ENCODE measurements around the gene PTPRN2. TPM values are rescaled to one million over a fixed set of nuclear protein-coding genes. Genes with fewer than 3 reads are reported as not detected.

The PTPRN2 gene
- total and polyA plus RNA-seq, 2 of the 13 experiments (the other 11 are each of a cell fraction or from before 2014, with no cell fraction given): 2.5 to 24.2 TPM

- ATAC-seq (peak; percentile 38), FAIRE-seq (no peak), DNase-seq (ENCODE audit: low spot score) (no peak)
- ChIA-PET CTCF (ENCODE audit: low intra/inter-chr PET ratio, low total read pairs) (no interaction called here), POLR2A (no interaction called here)
- no peaks in the 10 kb centered on the region for H4K20me1 ChIP-seq (ENCODE audit: insufficient read depth, low read length)
- no peak overlapping the region for H3K4me2 ChIP-seq (ENCODE audit: low read depth, low read length)
- no peaks in the 10 kb centered on the region for H3K4me1 ChIP-seq (ENCODE audit: insufficient read depth, low read length)
- H3K9ac ChIP-seq (ENCODE audit: insufficient read depth, low read depth, low read length): no peak overlapping the region
- peaks cover 13 to 98% of the 10 kb centered on the region in 2 experiments for H3K27me3 ChIP-seq (ENCODE audit: control insufficient read depth in 1 of 2, insufficient read depth in 2 of 2, low read length in 2 of 2)
- no peaks in the 10 kb centered on the region for H3K36me3 ChIP-seq (replicated peaks in 1 of 2; ENCODE audit: control insufficient read depth in 1 of 2, insufficient read depth in 2 of 2, low read length in 2 of 2)
- H3K4me3 ChIP-seq (replicated peaks in 1 of 3; ENCODE audit: insufficient read depth in 1 of 3, low read depth in 2 of 3, low read length in 3 of 3): no peak overlapping the region
- H3K27ac ChIP-seq (ENCODE audit: extremely low read length, insufficient read depth, low read length): no peak overlapping the region
- in situ Hi-C loops (cut with HindIII; ENCODE audit: extremely low pct_ligation_motif_present, low pct_unique_long_range_greater_than_20kb): no loop called here
- H3K79me2 ChIP-seq (ENCODE audit: insufficient read depth, low read length): no peaks in the 10 kb centered on the region
- WGBS (ENCODE audit: low lambda C conversion rate): 37% methylated on average over 17 of the region's 32 CpGs
- intact Hi-C loops (cut with micrococcal nuclease; ENCODE audit: unreplicated experiment): no loop called here
- no peak overlapping the region for H2AFZ ChIP-seq (ENCODE audit: low read length)
- BruUV-seq (replicated peaks): no TSS peak
- H3K9me3 ChIP-seq (ENCODE audit: low read length): no peaks in the 10 kb centered on the region
- TF ChIP-seq MIER2 (CRISPR knock-in tag; IDR thresholded peaks at IDR 0.05) (no peak), ZNF687 (CRISPR knock-in tag; IDR thresholded peaks at IDR 0.05) (peak; percentile 38; the same call in 1 of the 2 replicates), HNRNPUL1 (IDR thresholded peaks at IDR 0.05; ENCODE audit: low read depth, low read length) (no peak), KLF6 (CRISPR knock-in tag; IDR thresholded peaks at IDR 0.05) (no peak), ZZZ3 (CRISPR knock-in tag; IDR thresholded peaks at IDR 0.05; ENCODE audit: borderline replicate concordance) (no peak), ARID2 (CRISPR knock-in tag; IDR thresholded peaks at IDR 0.05; ENCODE audit: borderline replicate concordance) (0 out of 2 replicates have a peak, but pooled peaks have one; percentile 54), ZNF350 (CRISPR knock-in tag; IDR thresholded peaks at IDR 0.05; ENCODE audit: borderline replicate concordance, low read depth) (no peak), ZNF614 (CRISPR knock-in tag; IDR thresholded peaks at IDR 0.05; ENCODE audit: borderline replicate concordance) (no peak), ZSCAN20 (CRISPR knock-in tag; IDR thresholded peaks at IDR 0.05; ENCODE audit: borderline replicate concordance) (no peak), KDM6A (CRISPR knock-in tag; IDR thresholded peaks at IDR 0.05; ENCODE audit: low read depth) (no peak), CREB1 (IDR thresholded peaks at IDR 0.05) (peak; percentile 81), CREB1 (CRISPR knock-in tag; IDR thresholded peaks at IDR 0.05) (no peak), NRL (CRISPR knock-in tag; IDR thresholded peaks at IDR 0.05; ENCODE audit: borderline replicate concordance) (0 out of 2 replicates have a peak, but pooled peaks have one; percentile 27), ZNF260 (CRISPR knock-in tag; IDR thresholded peaks at IDR 0.05; ENCODE audit: borderline replicate concordance, low read depth) (no peak), ZBTB10 (CRISPR knock-in tag; IDR thresholded peaks at IDR 0.05; ENCODE audit: borderline replicate concordance) (no peak), ZFY (CRISPR knock-in tag; IDR thresholded peaks at IDR 0.05) (no peak)
Measured at GRCh38 chr7:157526005-157526912, 1061.4 kb downstream of the PTPRN2 start.
